ENCODE results near the gene POLR2C.
"Not testable (repeated sequence)": the region's sequence is repeated elsewhere in the genome, so short reads cannot be mapped to it uniquely, and the experiment has no call there.

POLR2C gene

GRCh38 chr16:57427824-57428223 is 34.7 kb upstream of the POLR2C start:
- no peak for TF ChIP-seq CTCF (IDR thresholded peaks at IDR 0.05; ENCODE audit: insufficient read depth, low read length, poor library complexity, severe bottlenecking)
- Histone ChIP-seq H3K27me3 (replicated peaks; ENCODE audit: control insufficient read depth, insufficient read depth, low read length) (no peaks in the 10 kb centered on the region), H3K36me3 (ENCODE audit: control insufficient read depth, insufficient read depth, low read length) (peaks cover 22% of the 10 kb centered on the region), H3K4me3 (replicated peaks; ENCODE audit: low read depth, low read length) (no peak overlapping the region)
- DNase-seq (ENCODE audit: extremely low read depth, insufficient read length), result no peak

GRCh38 chr16:57430955-57431354 is 31.5 kb upstream of the POLR2C start:
- no peaks in the 10 kb centered on the region for H3K27me3 ChIP-seq (replicated peaks; ENCODE audit: control insufficient read depth, insufficient read depth, low read length)
- DNase-seq (ENCODE audit: extremely low read depth, insufficient read length), result no peak

GRCh38 chr16:57432505-57432904 is 30.0 kb upstream of the POLR2C start:
- DNase-seq (ENCODE audit: extremely low read depth, insufficient read length), result no peak
- no peak for TF ChIP-seq CTCF (IDR thresholded peaks at IDR 0.05; ENCODE audit: insufficient read depth, low read length, poor library complexity, severe bottlenecking)
- Histone ChIP-seq H3K36me3 (ENCODE audit: control insufficient read depth, insufficient read depth, low read length) (peaks cover 26% of the 10 kb centered on the region), H3K4me3 (replicated peaks; ENCODE audit: low read depth, low read length) (no peak overlapping the region), H3K27me3 (replicated peaks; ENCODE audit: control insufficient read depth, insufficient read depth, low read length) (no peaks in the 10 kb centered on the region)

More at GRCh38 chr16:57430955-57431354, 31.5 kb upstream of the POLR2C start:
- TF ChIP-seq CTCF (IDR thresholded peaks at IDR 0.05; ENCODE audit: insufficient read depth, low read length, poor library complexity, severe bottlenecking), result no peak
- peaks cover 27% of the 10 kb centered on the region for H3K36me3 ChIP-seq (ENCODE audit: control insufficient read depth, insufficient read depth, low read length)
- no peak overlapping the region for H3K4me3 ChIP-seq (replicated peaks; ENCODE audit: low read depth, low read length)

- no peak for TF ChIP-seq CTCF (IDR thresholded peaks at IDR 0.05; ENCODE audit: insufficient read depth, low read length, poor library complexity, severe bottlenecking)
- DNase-seq (ENCODE audit: extremely low read depth, insufficient read length), result no peak
- H3K36me3 ChIP-seq (ENCODE audit: control insufficient read depth, insufficient read depth, low read length), result peaks cover 23% of the 10 kb centered on the region
- no peak overlapping the region for H3K4me3 ChIP-seq (replicated peaks; ENCODE audit: low read depth, low read length)
- no peaks in the 10 kb centered on the region for H3K27me3 ChIP-seq (replicated peaks; ENCODE audit: control insufficient read depth, insufficient read depth, low read length)
These were observed 29.5 kb upstream of the POLR2C start for GRCh38 chr16:57432989-57433388.

- Histone ChIP-seq H3K27me3 (replicated peaks; ENCODE audit: control insufficient read depth, insufficient read depth, low read length) (no peaks in the 10 kb centered on the region), H3K4me3 (replicated peaks; ENCODE audit: low read depth, low read length) (no peak overlapping the region), H3K36me3 (ENCODE audit: control insufficient read depth, insufficient read depth, low read length) (peaks cover 21% of the 10 kb centered on the region)
- DNase-seq (ENCODE audit: extremely low read depth, insufficient read length), result no peak
- no peak for TF ChIP-seq CTCF (IDR thresholded peaks at IDR 0.05; ENCODE audit: insufficient read depth, low read length, poor library complexity, severe bottlenecking)
These were observed 28.5 kb upstream of the POLR2C start for GRCh38 chr16:57434003-57434402.

- no peak for DNase-seq (ENCODE audit: extremely low read depth, insufficient read length)
- Histone ChIP-seq H3K27me3 (replicated peaks; ENCODE audit: control insufficient read depth, insufficient read depth, low read length) (no peaks in the 10 kb centered on the region), H3K4me3 (replicated peaks; ENCODE audit: low read depth, low read length) (no peak overlapping the region), H3K36me3 (ENCODE audit: control insufficient read depth, insufficient read depth, low read length) (peaks cover 15% of the 10 kb centered on the region)
- no peak for TF ChIP-seq CTCF (IDR thresholded peaks at IDR 0.05; ENCODE audit: insufficient read depth, low read length, poor library complexity, severe bottlenecking)
These were observed 26.6 kb upstream of the POLR2C start for GRCh38 chr16:57435838-57436237.

- H3K4me3 ChIP-seq (replicated peaks; ENCODE audit: low read depth, low read length); H3K27me3 ChIP-seq (replicated peaks; ENCODE audit: control insufficient read depth, insufficient read depth, low read length); DNase-seq (ENCODE audit: extremely low read depth, insufficient read length); H3K36me3 ChIP-seq (ENCODE audit: control insufficient read depth, insufficient read depth, low read length): not testable (repeated sequence)
These were observed 22.5 kb upstream of the POLR2C start for GRCh38 chr16:57439947-57440346.

GRCh38 chr16:57440551-57440950 is 21.9 kb upstream of the POLR2C start:
- not testable (repeated sequence) for H3K4me3 ChIP-seq (replicated peaks; ENCODE audit: low read depth, low read length); H3K27me3 ChIP-seq (replicated peaks; ENCODE audit: control insufficient read depth, insufficient read depth, low read length); H3K36me3 ChIP-seq (ENCODE audit: control insufficient read depth, insufficient read depth, low read length); DNase-seq (ENCODE audit: extremely low read depth, insufficient read length)
